Measurements from ENCODE around the gene SSPN.

SSPN gene

DNA sequence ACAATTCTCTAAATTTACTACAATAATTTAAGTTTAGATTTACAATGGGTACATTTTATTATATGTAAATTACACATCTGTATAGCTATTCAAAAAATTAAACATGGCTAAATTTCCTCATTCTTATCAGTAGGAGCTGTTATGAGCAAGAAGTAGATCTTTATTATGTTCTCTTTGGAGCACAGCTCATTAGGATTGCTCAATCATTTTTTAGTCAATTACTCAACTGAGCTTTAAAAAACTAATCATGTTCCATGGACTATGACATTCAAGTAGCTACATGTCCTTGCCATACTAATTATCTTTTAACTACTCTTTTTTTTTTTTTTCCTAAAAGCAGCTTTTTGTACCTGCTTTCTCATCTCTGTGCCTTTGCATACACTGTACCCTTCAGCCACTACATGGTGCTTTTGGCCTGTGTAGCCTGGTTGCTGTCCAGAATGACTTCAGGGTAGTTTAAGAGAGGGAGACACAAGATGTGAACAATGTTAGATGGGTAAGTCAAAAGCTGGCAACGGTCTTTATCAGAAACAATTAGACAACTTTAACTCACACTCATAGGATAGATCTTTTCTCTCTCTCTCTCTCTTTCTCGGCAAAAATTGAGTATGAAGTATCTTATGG is 69.0 kb downstream of the SSPN start:
- no peak for DNase-seq (ENCODE audit: extremely low spot score)
- ChIA-PET POLR2A (interaction anchor here (0.6 kb wide), 1 partner anchor 20 kb away, joined by 3 read pairs; no protein-coding TSS in a partner anchor), CTCF (interaction anchor here (0.7 to 1.5 kb wide), 2 partner anchors 10 to 144 kb away, joined by 4 read pairs; no protein-coding TSS in a partner anchor)
- TF ChIP-seq ZNF384 (IDR thresholded peaks at IDR 0.05), result no peak
- TF ChIP-seq SUZ12 (IDR thresholded peaks at IDR 0.05), result no peak
- TF ChIP-seq, protein P1, sequence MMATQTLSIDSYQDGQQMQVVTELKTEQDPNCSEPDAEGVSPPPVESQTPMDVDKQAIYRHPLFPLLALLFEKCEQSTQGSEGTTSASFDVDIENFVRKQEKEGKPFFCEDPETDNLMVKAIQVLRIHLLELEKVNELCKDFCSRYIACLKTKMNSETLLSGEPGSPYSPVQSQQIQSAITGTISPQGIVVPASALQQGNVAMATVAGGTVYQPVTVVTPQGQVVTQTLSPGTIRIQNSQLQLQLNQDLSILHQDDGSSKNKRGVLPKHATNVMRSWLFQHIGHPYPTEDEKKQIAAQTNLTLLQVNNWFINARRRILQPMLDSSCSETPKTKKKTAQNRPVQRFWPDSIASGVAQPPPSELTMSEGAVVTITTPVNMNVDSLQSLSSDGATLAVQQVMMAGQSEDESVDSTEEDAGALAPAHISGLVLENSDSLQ (IDR thresholded peaks at IDR 0.05), result no peak

DNA sequence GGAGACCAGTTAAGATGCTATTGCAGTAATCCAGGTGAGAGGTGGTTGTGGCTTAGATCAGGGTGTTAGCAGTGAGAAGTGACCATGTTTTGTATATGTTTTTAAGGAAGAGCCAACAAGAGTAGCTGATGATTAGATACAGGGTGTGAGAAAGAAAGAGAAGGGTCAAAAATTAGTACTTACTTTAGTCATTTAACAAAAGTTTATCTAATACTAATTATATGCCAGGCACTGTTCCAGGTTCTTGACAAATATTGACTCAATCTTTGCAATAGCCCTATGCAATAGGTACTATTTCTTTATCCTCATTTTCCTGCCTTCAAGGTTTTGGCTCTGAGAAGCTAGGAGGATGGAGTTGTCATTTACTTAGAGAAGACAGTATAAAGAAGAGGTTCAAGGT is 70.2 kb downstream of the SSPN start:
- ChIA-PET POLR2A (no interaction called here), CTCF (no interaction called here)
- no peak for DNase-seq (ENCODE audit: extremely low spot score)
- TF ChIP-seq ARNT (IDR thresholded peaks at IDR 0.05), result no peak
- no peak for TF ChIP-seq ELF4 (IDR thresholded peaks at IDR 0.05)
- TF ChIP-seq FOXA1 (IDR thresholded peaks at IDR 0.05), result no peak
- TF ChIP-seq BHLHE40 (IDR thresholded peaks at IDR 0.05; ENCODE audit: borderline replicate concordance), result no peak
- no peak for TF ChIP-seq SUZ12 (IDR thresholded peaks at IDR 0.05)
- TF ChIP-seq NFRKB (IDR thresholded peaks at IDR 0.05), result no peak
- TF ChIP-seq TARDBP (IDR thresholded peaks at IDR 0.05), result no peak
- TF ChIP-seq CTBP1 (IDR thresholded peaks at IDR 0.05; ENCODE audit: borderline replicate concordance), result no peak
- no peak for TF ChIP-seq LEF1 (IDR thresholded peaks at IDR 0.05; ENCODE audit: borderline replicate concordance)
- TF ChIP-seq FOXK2 (IDR thresholded peaks at IDR 0.05), result no peak

DNA sequence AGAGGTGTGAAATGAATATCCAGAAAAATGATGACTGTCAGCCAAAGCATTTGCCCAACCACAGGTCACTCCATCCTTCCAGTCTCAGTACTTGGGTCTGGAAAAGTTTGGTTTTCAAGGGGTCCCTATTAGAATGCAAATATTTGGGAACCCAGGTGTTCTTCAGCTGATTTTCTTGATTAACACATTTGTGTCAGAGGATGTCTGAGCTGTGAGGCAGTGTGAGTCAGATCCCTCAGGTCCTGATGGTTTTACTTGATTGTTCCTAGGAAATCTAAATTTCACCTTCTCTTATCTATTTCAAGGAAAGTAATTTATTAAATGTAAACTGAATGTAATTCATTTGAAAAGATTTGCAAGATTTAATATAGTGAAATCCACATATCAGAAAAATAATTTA is 71.5 kb downstream of the SSPN start:
- ChIA-PET POLR2A (no interaction called here), CTCF (no interaction called here)
- TF ChIP-seq FOXK2 (IDR thresholded peaks at IDR 0.05) (no peak), SP1 (IDR thresholded peaks at IDR 0.05) (no peak), NFRKB (IDR thresholded peaks at IDR 0.05) (no peak), FOXM1 (IDR thresholded peaks at IDR 0.05; ENCODE audit: borderline replicate concordance) (no peak)
- TF ChIP-seq, protein P1 (IDR thresholded peaks at IDR 0.05), result no peak
- no peak for DNase-seq (ENCODE audit: extremely low spot score)

DNA sequence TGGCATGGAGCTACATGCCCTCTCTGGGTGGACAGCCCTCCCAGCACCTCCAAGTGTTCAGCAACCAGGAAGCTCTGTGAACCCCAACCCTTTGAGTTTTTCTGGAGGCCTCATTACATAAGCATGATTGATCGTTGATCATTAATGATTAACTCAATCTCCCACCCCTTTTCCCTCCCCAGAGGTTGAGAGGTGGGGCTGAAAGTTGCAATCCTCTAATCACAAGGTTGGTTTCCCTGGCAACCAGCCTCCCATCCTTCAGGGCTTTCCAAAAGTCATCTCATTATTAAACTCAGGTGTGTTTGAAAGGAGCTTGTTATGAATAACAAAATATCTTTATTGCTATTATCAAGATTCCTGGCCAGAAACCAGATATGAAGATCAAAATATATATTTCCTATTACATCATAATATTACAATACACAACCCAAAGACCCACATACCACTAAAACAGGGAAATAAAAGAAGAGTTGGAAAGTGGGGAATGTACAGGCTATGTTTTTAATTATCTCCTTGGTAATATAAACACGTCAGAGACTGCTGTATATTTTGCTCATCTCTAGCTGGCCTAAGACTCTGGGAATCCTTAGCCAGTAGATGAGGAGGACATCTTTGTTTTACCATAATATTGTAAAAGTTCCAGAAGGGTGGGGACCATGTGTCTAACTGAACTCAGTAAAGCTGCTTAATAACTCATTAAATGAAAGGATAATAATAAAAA is 73.6 kb downstream of the SSPN start:
- no peak for TF ChIP-seq HDGF (IDR thresholded peaks at IDR 0.05; ENCODE audit: borderline replicate concordance)
- TF ChIP-seq NFRKB (IDR thresholded peaks at IDR 0.05), result no peak
- no peak for TF ChIP-seq FOXK2 (IDR thresholded peaks at IDR 0.05)
- TF ChIP-seq ELF4 (IDR thresholded peaks at IDR 0.05), result no peak
- TF ChIP-seq TARDBP (IDR thresholded peaks at IDR 0.05), result no peak
- no peak for TF ChIP-seq LEF1 (IDR thresholded peaks at IDR 0.05; ENCODE audit: borderline replicate concordance)
- no peak for TF ChIP-seq SUZ12 (IDR thresholded peaks at IDR 0.05)
- no peak for TF ChIP-seq CTBP1 (IDR thresholded peaks at IDR 0.05; ENCODE audit: borderline replicate concordance)
- TF ChIP-seq FOXA1 (IDR thresholded peaks at IDR 0.05), result no peak
- TF ChIP-seq ZNF384 (IDR thresholded peaks at IDR 0.05), result no peak
- TF ChIP-seq SP1 (IDR thresholded peaks at IDR 0.05), result no peak
- TF ChIP-seq L3MBTL2 (conservative IDR thresholded peaks at IDR 0.05), result no peak
- DNase-seq (ENCODE audit: extremely low spot score), result no peak
- CTCF ChIA-PET, result no interaction called here
- POLR2A ChIA-PET, result interaction anchor here (1.3 to 1.6 kb wide), 2 partner anchors 144 to 147 kb away, joined by 4 to 5 read pairs; partner anchors contain the start of gene BHLHE41

DNA sequence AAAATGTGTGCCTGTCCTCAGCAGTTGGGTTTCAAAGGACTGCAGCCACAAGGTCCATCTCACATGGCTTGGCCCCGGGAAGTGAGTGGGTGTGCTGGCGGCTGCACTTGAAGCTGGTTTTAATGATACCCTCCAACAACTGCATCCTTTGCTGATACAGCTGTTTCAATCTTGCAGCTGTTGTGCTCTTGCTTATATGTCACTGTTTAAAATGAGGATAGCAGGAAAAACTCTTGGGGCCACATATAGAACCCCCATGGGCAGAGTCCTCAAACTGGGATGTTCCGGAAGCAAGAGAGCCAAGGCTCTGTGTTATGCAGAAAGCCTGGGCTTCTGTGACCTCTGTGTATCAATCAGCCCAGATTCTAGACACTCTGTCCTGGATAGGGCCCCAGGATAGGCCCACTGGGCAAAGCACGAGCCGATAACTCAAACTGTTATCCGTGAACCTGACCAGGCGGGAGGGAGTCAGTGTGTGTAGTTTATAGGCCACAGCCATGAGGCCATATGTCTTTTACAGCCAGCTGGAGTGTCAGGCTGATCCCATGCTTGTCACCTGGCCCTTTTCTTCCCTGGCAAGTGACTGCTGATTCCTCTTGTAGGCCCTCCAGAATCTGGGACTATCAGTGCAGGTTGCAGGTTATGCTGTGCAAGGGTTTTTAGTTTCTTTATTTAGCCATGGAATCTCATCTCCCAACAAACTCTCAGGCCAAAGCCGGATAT is 74.3 kb downstream of the SSPN start:
- TF ChIP-seq SP1 (IDR thresholded peaks at IDR 0.05), result no peak
- no peak for TF ChIP-seq FOXM1 (IDR thresholded peaks at IDR 0.05; ENCODE audit: borderline replicate concordance)
- TF ChIP-seq ZNF384 (IDR thresholded peaks at IDR 0.05), result no peak
- no peak for TF ChIP-seq HDGF (IDR thresholded peaks at IDR 0.05; ENCODE audit: borderline replicate concordance)
- no peak for TF ChIP-seq FOXK2 (IDR thresholded peaks at IDR 0.05)
- TF ChIP-seq BHLHE40 (IDR thresholded peaks at IDR 0.05; ENCODE audit: borderline replicate concordance), result no peak
- TF ChIP-seq, protein P1 (IDR thresholded peaks at IDR 0.05), result no peak
- no peak for TF ChIP-seq TARDBP (IDR thresholded peaks at IDR 0.05)
- TF ChIP-seq ELF4 (IDR thresholded peaks at IDR 0.05), result no peak
- TF ChIP-seq SUZ12 (IDR thresholded peaks at IDR 0.05), result no peak
- no peak for TF ChIP-seq LEF1 (IDR thresholded peaks at IDR 0.05; ENCODE audit: borderline replicate concordance)
- POLR2A ChIA-PET, result interaction anchor here (1.3 to 1.6 kb wide), 2 partner anchors 145 to 148 kb away, joined by 4 to 5 read pairs; partner anchors contain the start of gene BHLHE41
- DNase-seq (ENCODE audit: extremely low spot score), result no peak
- CTCF ChIA-PET, result no interaction called here

DNA sequence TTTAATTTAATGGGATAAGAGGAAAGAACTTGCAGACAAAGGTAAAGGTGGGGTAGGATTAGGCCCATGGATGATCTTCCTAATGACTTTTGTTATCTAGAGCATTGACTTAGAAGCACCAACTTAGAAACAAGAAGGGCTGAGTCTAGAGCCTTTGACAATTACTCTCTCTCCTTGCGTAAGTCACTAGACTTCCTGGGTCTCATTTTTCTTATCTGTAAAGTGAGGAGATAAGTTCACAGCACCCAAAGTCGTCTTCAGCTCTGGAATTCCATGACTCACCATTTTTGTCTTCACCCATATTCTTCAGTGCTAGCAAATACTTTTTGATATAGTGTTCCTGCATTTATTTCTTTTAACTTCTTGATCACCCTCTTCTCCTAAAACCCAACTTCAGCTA is 75.7 kb downstream of the SSPN start:
- TF ChIP-seq SUZ12 (IDR thresholded peaks at IDR 0.05) (no peak), LEF1 (IDR thresholded peaks at IDR 0.05; ENCODE audit: borderline replicate concordance) (no peak), NFRKB (IDR thresholded peaks at IDR 0.05) (no peak), ARNT (IDR thresholded peaks at IDR 0.05) (no peak), SP1 (IDR thresholded peaks at IDR 0.05) (no peak), FOXM1 (IDR thresholded peaks at IDR 0.05; ENCODE audit: borderline replicate concordance) (no peak), TARDBP (IDR thresholded peaks at IDR 0.05) (no peak), FOXK2 (IDR thresholded peaks at IDR 0.05) (no peak), L3MBTL2 (conservative IDR thresholded peaks at IDR 0.05) (no peak), FOXA1 (IDR thresholded peaks at IDR 0.05) (no peak)
- TF ChIP-seq, protein P1 (IDR thresholded peaks at IDR 0.05), result no peak
- no peak for DNase-seq (ENCODE audit: extremely low spot score)
- ChIA-PET POLR2A (interaction anchor here (1.3 to 1.4 kb wide), 2 partner anchors 147 to 148 kb away, joined by 4 to 6 read pairs; partner anchors contain the start of gene BHLHE41), CTCF (interaction anchor here (0.6 kb wide), 1 partner anchor 1585 kb away, joined by 3 read pairs; no protein-coding TSS in a partner anchor)

All from HEK293T (cell line).